22Rv1 (cell line): Measurements from ENCODE around the gene YTHDC2.
"Not testable (repeated sequence)": the region's sequence is repeated elsewhere in the genome, so short reads cannot be mapped to it uniquely, and the experiment has no call there.

Source experiments
- CTCF ChIP-seq: fragments of 450-650 bp; IDR thresholded peaks from 2 replicates; pipeline ENCODE4 v1.5.1; 2017; ENCODE audit warnings: mild to moderate bottlenecking
- ZFX ChIP-seq: fragments of 450-650 bp; IDR thresholded peaks from 2 replicates; pipeline ENCODE4 v1.6.1; 2017; ENCODE audit warnings: antibody characterized with exemption, borderline replicate concordance

- not testable (repeated sequence) for TF ChIP-seq CTCF, ZFX
Observed at GRCh38 chr5:113603246-113603645, 89.8 kb downstream of the YTHDC2 start.
